HCT116 (cell line): ENCODE data around the gene ZNF287.

Experiments used
- CTCF ChIP-seq, 3 experiments: fragments of 200-600 bp in 1 of 3; sonication (generic) in 1 of 3; IDR thresholded peaks in 2 of 3; conservative IDR thresholded peaks in 1 of 3; 2 replicates each; pipeline ENCODE4 v1.5.1; 2012 to 2017; ENCODE audit warnings: low read depth in 2 of 3, low read length in 2 of 3, antibody characterized with exemption in 1 of 3, borderline replicate concordance in 1 of 3, control low read depth in 1 of 3, mild to moderate bottlenecking in 1 of 3, mixed read lengths in 1 of 3, mixed run types in 1 of 3, moderate library complexity in 1 of 3; ENCODE audit not compliant: insufficient read depth in 1 of 3
- POLR2AphosphoS5 ChIP-seq: IDR thresholded peaks from 2 replicates; pipeline ENCODE4 v1.6.1; 2011; ENCODE audit warnings: mild to moderate bottlenecking, low read depth, low read length, moderate library complexity
- TF ChIP-seq, protein P1 (sequence below): IDR thresholded peaks from 2 replicates; pipeline ENCODE4 v1.6.1; 2012

DNA sequence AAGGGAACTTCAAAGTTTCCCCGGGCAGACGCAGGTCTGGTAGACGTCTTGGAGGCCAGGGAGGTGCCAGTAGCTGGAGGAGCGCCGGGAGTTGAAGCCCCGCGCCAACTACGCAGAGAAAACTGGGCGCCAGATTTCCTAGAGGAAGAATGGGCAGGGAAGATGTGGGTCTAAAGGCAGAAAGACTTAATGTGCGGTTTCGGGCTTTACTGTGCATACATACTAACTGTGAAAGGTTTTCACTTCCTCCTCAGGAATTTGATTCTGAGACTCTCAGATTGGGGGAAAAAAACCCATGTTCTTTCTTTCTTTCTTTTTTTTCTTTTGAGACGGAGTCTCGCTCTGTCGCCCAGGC, 331 bp upstream of the ZNF287 start:
- TF ChIP-seq POLR2AphosphoS5 (no peak), CTCF (IDR thresholded peaks at IDR 0.05 in 2 of 3, conservative IDR thresholded peaks at IDR 0.05 in 1 of 3; ENCODE audit: borderline replicate concordance in 1 of 3, insufficient read depth in 1 of 3, low read depth in 2 of 3, low read length in 2 of 3) (no peak)
- TF ChIP-seq, protein P1, sequence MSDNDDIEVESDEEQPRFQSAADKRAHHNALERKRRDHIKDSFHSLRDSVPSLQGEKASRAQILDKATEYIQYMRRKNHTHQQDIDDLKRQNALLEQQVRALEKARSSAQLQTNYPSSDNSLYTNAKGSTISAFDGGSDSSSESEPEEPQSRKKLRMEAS: no peak
